ENCODE results near the gene PEX11G. TPM values are rescaled to one million over a fixed set of nuclear protein-coding genes. Genes with fewer than 3 reads are reported as not detected.

The PEX11G gene
- total and polyA plus RNA-seq, 7 donors = 2.3 to 12.3 (median 5.1) TPM; not detected in 1

DNA sequence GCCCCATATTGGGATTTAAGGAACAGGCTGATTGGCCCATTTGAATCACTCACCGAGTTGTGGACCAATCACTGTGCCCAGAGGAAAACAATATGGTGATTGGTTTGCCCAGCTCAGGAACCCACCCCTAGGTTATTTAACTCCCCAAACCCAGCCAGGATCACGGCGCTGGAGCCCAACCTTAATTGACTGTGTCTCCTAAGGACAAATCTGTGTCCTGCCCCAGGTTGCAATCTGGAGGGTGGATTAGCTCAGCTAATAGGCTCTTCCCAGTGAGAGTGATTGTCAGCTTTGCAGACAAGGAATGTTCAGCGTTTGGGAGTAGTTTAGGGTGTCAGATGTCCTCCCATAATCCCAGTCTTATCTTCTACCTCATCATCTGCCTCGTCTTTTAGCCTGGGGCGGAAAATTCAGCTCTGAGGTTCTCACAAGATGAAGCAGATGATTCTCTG lies 23.6 kb upstream of the PEX11G start:
- peaks cover 0 to 2% (median 0%) of the 10 kb centered on the region in 4 donors for H3K9me3 ChIP-seq
- no peaks in the 10 kb centered on the region for H3K36me3 ChIP-seq
- WGBS, 2 donors = 57 to 64% methylated on average over 6 of the region's 6 CpGs
- no peak overlapping the region for H3K4me3 ChIP-seq
- intact Hi-C loops (cut with DNase I) = no loop called here
- H3K4me1 ChIP-seq = peaks cover 0 to 32% (median 26%) of the 10 kb centered on the region in 4 donors
- H3K27ac ChIP-seq = no peak overlapping the region
- TF ChIP-seq POLR2AphosphoS5 (IDR thresholded peaks at IDR 0.05) (no peak), POLR2A (IDR thresholded peaks at IDR 0.05) (no peak), EP300 (IDR thresholded peaks at IDR 0.05) (no peak)
- TF ChIP-seq, protein P1, sequence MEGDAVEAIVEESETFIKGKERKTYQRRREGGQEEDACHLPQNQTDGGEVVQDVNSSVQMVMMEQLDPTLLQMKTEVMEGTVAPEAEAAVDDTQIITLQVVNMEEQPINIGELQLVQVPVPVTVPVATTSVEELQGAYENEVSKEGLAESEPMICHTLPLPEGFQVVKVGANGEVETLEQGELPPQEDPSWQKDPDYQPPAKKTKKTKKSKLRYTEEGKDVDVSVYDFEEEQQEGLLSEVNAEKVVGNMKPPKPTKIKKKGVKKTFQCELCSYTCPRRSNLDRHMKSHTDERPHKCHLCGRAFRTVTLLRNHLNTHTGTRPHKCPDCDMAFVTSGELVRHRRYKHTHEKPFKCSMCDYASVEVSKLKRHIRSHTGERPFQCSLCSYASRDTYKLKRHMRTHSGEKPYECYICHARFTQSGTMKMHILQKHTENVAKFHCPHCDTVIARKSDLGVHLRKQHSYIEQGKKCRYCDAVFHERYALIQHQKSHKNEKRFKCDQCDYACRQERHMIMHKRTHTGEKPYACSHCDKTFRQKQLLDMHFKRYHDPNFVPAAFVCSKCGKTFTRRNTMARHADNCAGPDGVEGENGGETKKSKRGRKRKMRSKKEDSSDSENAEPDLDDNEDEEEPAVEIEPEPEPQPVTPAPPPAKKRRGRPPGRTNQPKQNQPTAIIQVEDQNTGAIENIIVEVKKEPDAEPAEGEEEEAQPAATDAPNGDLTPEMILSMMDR (IDR thresholded peaks at IDR 0.05) = no peak
- no peaks in the 10 kb centered on the region for H3K27me3 ChIP-seq
- no peak for DNase-seq

DNA sequence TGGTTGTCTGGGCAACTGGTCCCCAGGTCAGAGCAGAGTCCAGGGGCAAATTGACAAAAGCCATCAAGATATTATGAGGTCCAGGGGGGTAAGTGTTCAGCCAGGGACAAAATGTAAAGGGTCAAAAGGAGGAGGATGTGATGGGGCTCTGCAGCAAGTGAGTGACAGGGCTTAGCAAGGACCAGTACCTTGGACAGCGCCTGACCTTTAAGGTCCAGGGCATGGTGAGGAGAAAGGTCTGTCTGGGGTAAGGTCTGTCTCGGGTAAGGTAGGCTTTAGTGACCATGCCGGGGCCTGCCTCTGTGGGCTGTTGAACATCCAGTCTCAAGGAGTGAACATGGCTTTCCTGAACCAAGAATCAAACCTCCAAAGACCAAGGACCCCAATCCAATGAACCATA lies 20.8 kb upstream of the PEX11G start:
- DNase-seq = no peak
- H3K27me3 ChIP-seq = peaks cover 1 to 14% (median 14%) of the 10 kb centered on the region in 3 donors
- no peaks in the 10 kb centered on the region for H3K36me3 ChIP-seq
- intact Hi-C loops (cut with DNase I) = no loop called here
- H3K4me3 ChIP-seq = no peak overlapping the region
- TF ChIP-seq POLR2AphosphoS5 (IDR thresholded peaks at IDR 0.05) (no peak), EP300 (IDR thresholded peaks at IDR 0.05) (no peak), POLR2A (IDR thresholded peaks at IDR 0.05) (no peak)
- peaks cover 0 to 2% (median 0%) of the 10 kb centered on the region in 4 donors for H3K9me3 ChIP-seq
- H3K27ac ChIP-seq = no peak overlapping the region
- H3K4me1 ChIP-seq = peaks cover 0 to 24% (median 18%) of the 10 kb centered on the region in 4 donors
- 21 to 31% methylated on average over 3 of the region's 3 CpGs for WGBS, 2 donors

GRCh38 chr19:7507884-7508283 lies 19.0 kb upstream of the PEX11G start:
- WGBS, 2 donors = 33 to 48% methylated on average over 11 of the region's 11 CpGs
- no peaks in the 10 kb centered on the region for H3K36me3 ChIP-seq
- H3K4me3 ChIP-seq = no peak overlapping the region
- peaks cover 0 to 2% (median 0%) of the 10 kb centered on the region in 4 donors for H3K9me3 ChIP-seq
- H3K27me3 ChIP-seq = peaks cover 2 to 31% (median 23%) of the 10 kb centered on the region in 3 donors
- no peak overlapping the region for H3K27ac ChIP-seq
- DNase-seq = peak; percentile 83
- H3K4me1 ChIP-seq = peaks cover 0 to 20% (median 14%) of the 10 kb centered on the region in 4 donors
- TF ChIP-seq POLR2A (IDR thresholded peaks at IDR 0.05) (no peak), POLR2AphosphoS5 (IDR thresholded peaks at IDR 0.05) (no peak), EP300 (IDR thresholded peaks at IDR 0.05) (no peak)
- TF ChIP-seq, protein P1 (IDR thresholded peaks at IDR 0.05) = no peak
- intact Hi-C loops (cut with DNase I) = no loop called here

DNA sequence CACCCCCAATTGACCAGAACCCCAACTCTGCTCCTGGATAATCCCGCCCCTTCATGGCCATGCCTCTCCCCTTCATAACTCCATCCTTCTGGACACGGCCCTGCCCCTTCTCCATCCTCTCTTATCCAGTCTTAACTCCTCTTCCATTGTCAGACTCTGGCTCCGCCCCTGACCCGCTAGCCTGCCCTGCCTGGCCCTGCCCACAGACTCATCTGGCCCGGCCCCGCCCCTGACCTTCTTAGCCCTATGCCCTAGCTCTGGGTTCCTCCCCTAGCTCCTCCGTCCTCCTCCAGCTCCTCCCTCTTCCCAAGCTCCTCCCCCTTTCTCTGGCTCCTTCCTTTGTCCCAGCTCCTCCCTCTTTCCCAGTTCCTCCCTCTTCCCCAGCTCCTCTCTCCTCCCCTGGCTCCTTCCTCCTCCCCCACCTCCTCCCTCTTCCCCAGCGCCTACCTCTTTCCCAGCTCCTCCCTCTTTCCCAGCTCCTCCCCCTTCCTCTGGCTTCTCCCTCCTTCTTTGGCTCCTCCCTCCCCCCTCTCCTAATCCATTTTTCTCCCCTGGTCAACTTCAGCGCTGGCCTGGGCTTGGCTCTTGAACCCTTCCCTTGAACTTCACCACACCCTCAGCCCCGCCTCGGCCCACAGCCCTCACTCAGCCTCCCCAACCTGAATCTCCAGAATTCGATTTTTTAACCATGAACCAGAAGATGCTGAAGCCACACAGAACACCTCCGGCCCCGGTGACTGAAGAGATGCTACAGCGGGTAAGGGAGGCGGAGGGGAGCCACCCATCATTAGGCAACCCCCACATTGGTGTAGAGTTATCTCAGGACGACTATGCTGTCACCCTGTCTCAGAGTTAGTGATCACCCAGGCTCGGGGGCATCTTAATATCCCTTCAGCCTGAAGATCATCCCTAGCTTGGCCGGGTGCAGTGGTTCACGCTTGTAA lies 17.8 kb upstream of the PEX11G start:
- intact Hi-C loops (cut with DNase I) = no loop called here
- H3K9me3 ChIP-seq = peaks cover 0 to 2% (median 0%) of the 10 kb centered on the region in 4 donors
- H3K4me3 ChIP-seq = no peak overlapping the region
- no peak for TF ChIP-seq POLR2A (IDR thresholded peaks at IDR 0.05)
- no peak for TF ChIP-seq EP300 (IDR thresholded peaks at IDR 0.05)
- TF ChIP-seq, protein P1 (IDR thresholded peaks at IDR 0.05) = no peak
- TF ChIP-seq POLR2AphosphoS5 (IDR thresholded peaks at IDR 0.05) = no peak
- DNase-seq = peak; percentile 82
- WGBS, 2 donors = 31 to 47% methylated on average over 20 of the region's 20 CpGs
- H3K36me3 ChIP-seq = no peaks in the 10 kb centered on the region
- H3K27me3 ChIP-seq = peaks cover 2 to 44% (median 23%) of the 10 kb centered on the region in 3 donors
- no peak overlapping the region for H3K27ac ChIP-seq
- peaks cover 0 to 20% (median 14%) of the 10 kb centered on the region in 4 donors for H3K4me1 ChIP-seq
